Measurements from ENCODE around the gene ERBB4. TPM values are rescaled to one million over a fixed set of nuclear protein-coding genes. Genes with fewer than 3 reads are reported as not detected.

ERBB4 gene
- polyA plus RNA-seq, 2 of the 4 experiments (the other 2 are of a cell fraction) = not detected

- Histone ChIP-seq H3K4me2 (peak overlapping the region; percentile 94), H3K9me3 (no peaks in the 10 kb centered on the region), H3K27ac (no peak overlapping the region), H3K4me3 (peak overlapping the region; percentile 50; the same call in 2 of the 3 replicates), H3K4me1 (peaks cover 11% of the 10 kb centered on the region; the same call in 2 of the 3 replicates)
- WGBS (ENCODE audit: missing lambda C conversion rate) = 25% methylated on average over 33 of the region's 34 CpGs
- FAIRE-seq (no peak), DNase-seq (ENCODE audit: low read depth in 1 of 2, low spot score in 1 of 2) (no peak), ATAC-seq (peak; percentile 12 to 17; a peak in 3 of 6 replicates)
- ChIA-PET CTCF (interaction anchor here (0.5 to 1.8 kb wide), 2 partner anchors 31 to 953 kb away, joined by 3 read pairs; no protein-coding TSS in a partner anchor), POLR2A (no interaction called here)
- no peak for TF ChIP-seq PHF8 (IDR thresholded peaks at IDR 0.05; ENCODE audit: borderline replicate concordance, low read depth)
- TF ChIP-seq EP300 (IDR thresholded peaks at IDR 0.05) = no peak
- no peak for TF ChIP-seq MAX (IDR thresholded peaks at IDR 0.05)
Measured at GRCh38 chr2:212535996-212536816, 2.4 kb downstream of the ERBB4 start.

- H3K9me3 ChIP-seq = no peaks in the 10 kb centered on the region
- ChIA-PET POLR2A (no interaction called here), CTCF (no interaction called here)
- H3K4me2 ChIP-seq = no peak overlapping the region
- 49% methylated on average over 2 of the region's 2 CpGs for WGBS (ENCODE audit: missing lambda C conversion rate)
- no peak overlapping the region for H3K4me3 ChIP-seq
- DNase-seq (ENCODE audit: low read depth in 1 of 2, low spot score in 1 of 2) = no peak
- no peak for ATAC-seq
- H3K27ac ChIP-seq = no peak overlapping the region
- FAIRE-seq = no peak
- no peak for TF ChIP-seq NFE2L2 (conservative IDR thresholded peaks at IDR 0.05; ENCODE audit: low read length)
- TF ChIP-seq CTCF (IDR thresholded peaks at IDR 0.05) = no peak
- TF ChIP-seq MAX (IDR thresholded peaks at IDR 0.05) = no peak
- TF ChIP-seq JUN (IDR thresholded peaks at IDR 0.05) = no peak
- TF ChIP-seq CHD2 (IDR thresholded peaks at IDR 0.05; ENCODE audit: low read length, partially characterized antibody) = no peak
- no peak for TF ChIP-seq TP53 (CRISPR knock-in tag; IDR thresholded peaks at IDR 0.05)
- no peak for TF ChIP-seq REST (IDR thresholded peaks at IDR 0.05)
- no peak for TF ChIP-seq ELK1 (IDR thresholded peaks at IDR 0.05; ENCODE audit: low read depth, low read length)
- TF ChIP-seq TFCP2L1 (CRISPR knock-in tag; IDR thresholded peaks at IDR 0.05) = no peak
- no peak for TF ChIP-seq MAFK (IDR thresholded peaks at IDR 0.05; ENCODE audit: partially characterized antibody)
- TF ChIP-seq POLR2AphosphoS2 (conservative IDR thresholded peaks at IDR 0.05; ENCODE audit: low read length) = no peak
- TF ChIP-seq NPAS2 (CRISPR knock-in tag; IDR thresholded peaks at IDR 0.05; ENCODE audit: borderline replicate concordance) = no peak
- no peak for TF ChIP-seq FOSB (CRISPR knock-in tag; IDR thresholded peaks at IDR 0.05)
- no peak for TF ChIP-seq HEYL (CRISPR knock-in tag; IDR thresholded peaks at IDR 0.05)
- TF ChIP-seq EP300 (IDR thresholded peaks at IDR 0.05) = no peak
- no peak for TF ChIP-seq CBX8 (IDR thresholded peaks at IDR 0.05)
- no peak for TF ChIP-seq USF2 (IDR thresholded peaks at IDR 0.05)
- no peak for TF ChIP-seq CHD4 (IDR thresholded peaks at IDR 0.05; ENCODE audit: borderline replicate concordance)
- TF ChIP-seq MAZ (IDR thresholded peaks at IDR 0.05; ENCODE audit: borderline replicate concordance, low read depth, low read length) = no peak
- peaks cover 11% of the 10 kb centered on the region; the same call in 2 of the 3 replicates for H3K4me1 ChIP-seq
Measured at GRCh38 chr2:212534336-212534735, 4.3 kb downstream of the ERBB4 start.
